ENCODE data around the gene DHCR7.

DHCR7 gene

GRCh38 chr11:71477641-71478527, 29.7 kb upstream of the DHCR7 start:
- DNase-seq: no peak

- DNase-seq: no peak
Observed at GRCh38 chr11:71476926-71477640, 28.9 kb upstream of the DHCR7 start.

GRCh38 chr11:71476031-71476430, 27.8 kb upstream of the DHCR7 start:
- DNase-seq: no peak

- no peak for DNase-seq
Observed at GRCh38 chr11:71474771-71475483, 26.7 kb upstream of the DHCR7 start.

- DNase-seq: no peak
Observed at GRCh38 chr11:71474141-71474770, 26.1 kb upstream of the DHCR7 start.

- no peak for DNase-seq
Observed at GRCh38 chr11:71473793-71474080, 25.5 kb upstream of the DHCR7 start.

GRCh38 chr11:71472941-71473792, 25.0 kb upstream of the DHCR7 start:
- DNase-seq: no peak

- DNase-seq: no peak
Observed at GRCh38 chr11:71472357-71472885, 24.2 kb upstream of the DHCR7 start.

- DNase-seq: no peak
Observed at GRCh38 chr11:71470946-71471345, 22.8 kb upstream of the DHCR7 start.

GRCh38 chr11:71467164-71467563, 19.0 kb upstream of the DHCR7 start:
- DNase-seq: no peak

GRCh38 chr11:71466358-71466757, 18.2 kb upstream of the DHCR7 start:
- DNase-seq: no peak

- DNase-seq: no peak
Observed at GRCh38 chr11:71465054-71465453, 16.9 kb upstream of the DHCR7 start.

GRCh38 chr11:71463331-71464211, 15.4 kb upstream of the DHCR7 start:
- no peak for DNase-seq

GRCh38 chr11:71462726-71463125, 14.5 kb upstream of the DHCR7 start:
- no peak for DNase-seq

- DNase-seq: no peak
Observed at GRCh38 chr11:71461696-71462095, 13.5 kb upstream of the DHCR7 start.

- no peak for DNase-seq
Observed at GRCh38 chr11:71459767-71460320, 11.7 kb upstream of the DHCR7 start.

GRCh38 chr11:71459076-71459766, 11.0 kb upstream of the DHCR7 start:
- no peak for DNase-seq

GRCh38 chr11:71458146-71459070, 10.2 kb upstream of the DHCR7 start:
- no peak for DNase-seq

GRCh38 chr11:71456831-71457230, 8.6 kb upstream of the DHCR7 start:
- DNase-seq: no peak
